Mesodermal cell (in vitro differentiated cells): ENCODE data around the gene CSNK2A1.

Experiments
- H3K27ac ChIP-seq: 2 replicates; pipeline ENCODE4 v1.7.0; 2013; ENCODE audit warnings: mild to moderate bottlenecking, low read depth, low read length, moderate library complexity; ENCODE audit not compliant: severe bottlenecking
- H3K36me3 ChIP-seq: 2 replicates; pipeline ENCODE4 v1.7.1; 2013; ENCODE audit warnings: mild to moderate bottlenecking, low read length, moderate library complexity; ENCODE audit not compliant: control insufficient read depth, insufficient read depth
- H3K4me1 ChIP-seq: one replicate; pipeline ENCODE4 v1.7.1; 2013; ENCODE audit warnings: mild to moderate bottlenecking, low read length; ENCODE audit not compliant: insufficient read depth, control insufficient read depth, poor library complexity, severe bottlenecking
- H3K4me3 ChIP-seq: 2 replicates; pipeline ENCODE4 v1.7.0; 2013; ENCODE audit warnings: low read length, control low read depth, mild to moderate bottlenecking; ENCODE audit not compliant: insufficient read depth, poor library complexity, severe bottlenecking; ENCODE audit errors: extremely low read depth
- H3K9me3 ChIP-seq: 2 replicates; pipeline ENCODE4 v1.7.1; 2013; ENCODE audit warnings: mild to moderate bottlenecking, low read length, moderate library complexity; ENCODE audit not compliant: control insufficient read depth
- WGBS, 2 experiments: methylation state at CpG; one replicate each; pipeline ENCODE4 v1.1.5; 2013; ENCODE audit warnings: missing lambda C conversion rate in 2 of 2; ENCODE audit not compliant: insufficient coverage in 2 of 2; 5-methylcytosine and 5-hydroxymethylcytosine counted together

CSNK2A1 gene

DNA sequence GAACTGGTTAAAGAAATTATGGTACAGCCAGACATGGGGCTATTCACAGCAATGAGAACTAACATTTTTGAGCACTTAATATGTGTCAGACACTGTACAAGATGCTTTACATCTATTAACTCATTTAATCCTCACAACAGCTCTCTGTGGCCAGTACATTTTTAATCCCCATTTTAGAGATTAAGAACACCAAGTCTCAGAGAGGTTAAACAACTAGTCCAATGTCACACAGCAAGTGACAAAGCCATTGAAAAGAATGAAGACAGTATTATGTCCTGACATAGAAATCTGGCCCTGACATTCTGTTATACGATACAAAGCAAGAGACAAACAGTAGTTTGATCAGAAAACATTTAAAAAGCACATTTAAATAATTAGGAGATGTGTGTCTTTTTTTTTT, 3.8 kb upstream of the CSNK2A1 start:
- H3K9me3 ChIP-seq: peaks cover 8% of the 10 kb centered on the region
- no CpG with 5 or more reads among the region's 1 CpG for WGBS, 2 experiments

DNA sequence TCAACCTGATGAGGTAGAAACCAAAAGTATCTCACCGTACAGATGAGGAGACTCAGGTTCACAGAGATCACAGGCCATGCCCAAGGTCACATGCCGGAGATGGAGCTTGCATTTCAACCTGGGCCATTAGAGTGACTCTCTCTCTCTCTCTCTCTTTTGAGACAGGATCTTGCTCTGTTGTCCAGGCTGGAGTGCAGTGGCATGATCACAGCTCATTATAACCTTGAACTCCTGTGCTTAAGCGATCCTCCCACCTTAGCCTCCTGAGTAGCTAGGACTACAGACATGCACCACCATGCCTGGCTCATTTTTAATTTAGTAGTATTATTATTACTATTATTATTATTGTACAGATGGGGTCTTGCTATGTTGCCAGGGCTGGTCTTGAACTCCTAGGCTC, 2.8 kb upstream of the CSNK2A1 start:
- Histone ChIP-seq H3K27ac (no peak overlapping the region), H3K4me1 (no peaks in the 10 kb centered on the region), H3K9me3 (peaks cover 17% of the 10 kb centered on the region), H3K36me3 (peaks cover 9% of the 10 kb centered on the region), H3K4me3 (no peak overlapping the region)
- 91 to 100% methylated on average over 2 to 3 of the region's 3 CpGs for WGBS, 2 experiments

More for the DNA sequence above, 3.8 kb upstream of the CSNK2A1 start:
- H3K36me3 ChIP-seq: no peaks in the 10 kb centered on the region
- no peak overlapping the region for H3K27ac ChIP-seq
- H3K4me3 ChIP-seq: no peak overlapping the region
- H3K4me1 ChIP-seq: no peaks in the 10 kb centered on the region

DNA sequence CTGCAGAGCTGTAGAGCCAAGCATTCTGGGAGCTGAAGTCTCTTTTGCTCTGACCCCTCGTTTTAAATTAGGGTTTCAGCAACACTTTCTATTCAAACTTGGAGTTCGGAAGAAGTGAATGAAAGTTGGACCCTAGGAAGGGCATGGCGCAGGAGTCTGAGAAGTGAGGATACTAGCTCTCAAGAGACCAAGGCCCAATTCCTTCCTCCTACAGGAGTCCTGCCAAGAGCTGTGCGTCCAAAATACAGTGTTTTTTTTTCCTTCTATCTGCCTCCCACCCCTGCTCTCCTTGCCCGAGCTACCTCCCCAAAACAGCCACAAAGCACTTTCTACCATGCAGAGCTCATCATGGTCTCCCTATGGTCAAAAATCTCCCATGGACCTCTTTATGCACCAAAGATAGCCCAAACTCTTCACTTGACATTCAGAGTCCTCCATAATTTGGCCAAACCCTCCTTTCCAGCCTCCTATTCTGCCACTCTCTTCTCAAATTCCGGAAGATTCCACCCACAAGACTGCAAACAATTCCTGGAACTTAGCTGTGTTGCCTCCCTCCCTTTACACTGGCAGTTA, 649 bp upstream of the CSNK2A1 start:
- no peak overlapping the region for H3K27ac ChIP-seq

GRCh38 chr20:542777-543368, 717 bp downstream of the CSNK2A1 start:
- Histone ChIP-seq H3K9me3 (peaks cover 36% of the 10 kb centered on the region), H3K4me3 (peak overlapping the region; percentile 99), H3K4me1 (no peaks in the 10 kb centered on the region), H3K27ac (peak overlapping the region; percentile 86), H3K36me3 (peaks cover 43% of the 10 kb centered on the region)
- WGBS, 2 experiments: 0 to 2% methylated on average over 7 to 10 of the region's 12 CpGs

More for the DNA sequence above, 649 bp upstream of the CSNK2A1 start:
- Histone ChIP-seq H3K9me3 (peaks cover 36% of the 10 kb centered on the region), H3K4me3 (no peak overlapping the region), H3K4me1 (no peaks in the 10 kb centered on the region), H3K36me3 (peaks cover 31% of the 10 kb centered on the region)
- 73 to 91% methylated on average over 4 to 5 of the region's 6 CpGs for WGBS, 2 experiments

- H3K9me3 ChIP-seq: peaks cover 36% of the 10 kb centered on the region
- H3K4me3 ChIP-seq: no peak overlapping the region
- WGBS, 2 experiments: 97 to 98% methylated on average over 3 of the region's 3 CpGs
- no peaks in the 10 kb centered on the region for H3K4me1 ChIP-seq
- peaks cover 44% of the 10 kb centered on the region for H3K36me3 ChIP-seq
- H3K27ac ChIP-seq: no peak overlapping the region
Observed at GRCh38 chr20:540391-541201, 3.0 kb downstream of the CSNK2A1 start.

- no peak overlapping the region for H3K4me3 ChIP-seq
- peaks cover 36% of the 10 kb centered on the region for H3K9me3 ChIP-seq
- 64% methylated on average over 2 of the region's 2 CpGs; no CpG with 5 or more reads in 1 of the 2 experiments for WGBS, 2 experiments
- H3K4me1 ChIP-seq: no peaks in the 10 kb centered on the region
- no peak overlapping the region for H3K27ac ChIP-seq
- H3K36me3 ChIP-seq: peaks cover 44% of the 10 kb centered on the region
Observed at GRCh38 chr20:539848-540247, 3.7 kb downstream of the CSNK2A1 start.

DNA sequence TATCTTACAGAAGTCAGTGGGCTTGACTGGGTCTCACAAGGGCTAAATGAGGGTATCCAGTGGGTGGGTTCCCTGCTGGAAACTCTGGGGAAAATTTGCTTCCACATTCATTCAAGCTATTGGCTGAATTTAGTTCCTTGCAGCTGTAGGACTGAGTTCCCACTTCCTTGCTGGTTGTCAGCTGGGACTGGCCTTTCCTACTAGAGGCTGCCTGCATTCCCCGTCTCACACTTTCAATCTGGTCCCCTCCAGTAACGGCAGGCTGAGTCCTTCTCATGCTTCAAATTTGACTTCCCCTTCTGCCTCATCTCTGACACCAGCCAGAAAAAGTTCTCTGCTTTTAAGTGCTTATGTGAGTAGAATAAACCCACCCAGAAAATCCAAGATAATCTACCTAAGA, 4.4 kb downstream of the CSNK2A1 start:
- WGBS, 2 experiments: 73% methylated on average over 2 of the region's 2 CpGs; no CpG with 5 or more reads in 1 of the 2 experiments
- Histone ChIP-seq H3K36me3 (peaks cover 44% of the 10 kb centered on the region), H3K9me3 (peaks cover 30% of the 10 kb centered on the region), H3K4me3 (no peak overlapping the region), H3K27ac (no peak overlapping the region), H3K4me1 (no peaks in the 10 kb centered on the region)

DNA sequence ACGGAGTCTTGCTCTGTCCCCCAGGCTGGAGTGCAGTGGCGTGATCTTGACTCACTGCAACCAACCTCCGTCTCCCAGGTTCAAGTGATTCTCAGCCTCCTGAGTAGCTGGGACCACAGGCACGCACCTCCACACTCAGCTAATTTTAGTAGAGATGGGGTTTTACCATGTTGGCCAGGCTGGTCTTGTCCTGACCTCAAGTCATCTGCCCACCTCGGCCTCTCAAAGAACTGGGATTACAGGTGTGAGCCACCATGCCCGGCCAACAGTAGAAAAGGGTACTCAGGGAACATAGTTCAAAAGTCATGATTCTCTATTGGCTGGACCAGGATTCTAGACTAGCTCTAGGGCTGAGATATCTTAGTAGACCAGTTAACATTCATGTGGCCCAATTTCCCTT, 5.6 kb downstream of the CSNK2A1 start:
- H3K9me3 ChIP-seq: peaks cover 28% of the 10 kb centered on the region
- no peak overlapping the region for H3K27ac ChIP-seq
- no peak overlapping the region for H3K4me3 ChIP-seq
- peaks cover 44% of the 10 kb centered on the region for H3K36me3 ChIP-seq
- WGBS, 2 experiments: 94 to 100% methylated on average over 3 to 6 of the region's 6 CpGs
- H3K4me1 ChIP-seq: no peaks in the 10 kb centered on the region

GRCh38 chr20:536426-537010, 7.1 kb downstream of the CSNK2A1 start:
- no peak overlapping the region for H3K4me3 ChIP-seq
- no peak overlapping the region for H3K27ac ChIP-seq
- peaks cover 21% of the 10 kb centered on the region for H3K9me3 ChIP-seq
- H3K4me1 ChIP-seq: no peaks in the 10 kb centered on the region
- WGBS, 2 experiments: 81 to 87% methylated on average over 4 to 5 of the region's 7 CpGs
- peaks cover 36% of the 10 kb centered on the region for H3K36me3 ChIP-seq

- H3K4me1 ChIP-seq: no peaks in the 10 kb centered on the region
- H3K4me3 ChIP-seq: no peak overlapping the region
- H3K9me3 ChIP-seq: peaks cover 16% of the 10 kb centered on the region
- H3K27ac ChIP-seq: no peak overlapping the region
- H3K36me3 ChIP-seq: peaks cover 34% of the 10 kb centered on the region
- WGBS, 2 experiments: 82% methylated on average over 3 of the region's 3 CpGs; no CpG with 5 or more reads in 1 of the 2 experiments
Observed at GRCh38 chr20:535958-536357, 7.6 kb downstream of the CSNK2A1 start.
